SH-SY5Y (cell line): ENCODE results near the gene PNPLA8.

Experiments used
- GATA2 ChIP-seq: IDR thresholded peaks from 2 replicates; pipeline ENCODE4 v1.6.1; 2011; ENCODE audit warnings: mild to moderate bottlenecking, low read depth, low read length
- GATA3 ChIP-seq: IDR thresholded peaks from 2 replicates; pipeline ENCODE4 v1.6.1; 2011; ENCODE audit warnings: low read depth, mild to moderate bottlenecking, low read length, moderate library complexity

Gene PNPLA8, protein sequence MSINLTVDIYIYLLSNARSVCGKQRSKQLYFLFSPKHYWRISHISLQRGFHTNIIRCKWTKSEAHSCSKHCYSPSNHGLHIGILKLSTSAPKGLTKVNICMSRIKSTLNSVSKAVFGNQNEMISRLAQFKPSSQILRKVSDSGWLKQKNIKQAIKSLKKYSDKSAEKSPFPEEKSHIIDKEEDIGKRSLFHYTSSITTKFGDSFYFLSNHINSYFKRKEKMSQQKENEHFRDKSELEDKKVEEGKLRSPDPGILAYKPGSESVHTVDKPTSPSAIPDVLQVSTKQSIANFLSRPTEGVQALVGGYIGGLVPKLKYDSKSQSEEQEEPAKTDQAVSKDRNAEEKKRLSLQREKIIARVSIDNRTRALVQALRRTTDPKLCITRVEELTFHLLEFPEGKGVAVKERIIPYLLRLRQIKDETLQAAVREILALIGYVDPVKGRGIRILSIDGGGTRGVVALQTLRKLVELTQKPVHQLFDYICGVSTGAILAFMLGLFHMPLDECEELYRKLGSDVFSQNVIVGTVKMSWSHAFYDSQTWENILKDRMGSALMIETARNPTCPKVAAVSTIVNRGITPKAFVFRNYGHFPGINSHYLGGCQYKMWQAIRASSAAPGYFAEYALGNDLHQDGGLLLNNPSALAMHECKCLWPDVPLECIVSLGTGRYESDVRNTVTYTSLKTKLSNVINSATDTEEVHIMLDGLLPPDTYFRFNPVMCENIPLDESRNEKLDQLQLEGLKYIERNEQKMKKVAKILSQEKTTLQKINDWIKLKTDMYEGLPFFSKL

DNA sequence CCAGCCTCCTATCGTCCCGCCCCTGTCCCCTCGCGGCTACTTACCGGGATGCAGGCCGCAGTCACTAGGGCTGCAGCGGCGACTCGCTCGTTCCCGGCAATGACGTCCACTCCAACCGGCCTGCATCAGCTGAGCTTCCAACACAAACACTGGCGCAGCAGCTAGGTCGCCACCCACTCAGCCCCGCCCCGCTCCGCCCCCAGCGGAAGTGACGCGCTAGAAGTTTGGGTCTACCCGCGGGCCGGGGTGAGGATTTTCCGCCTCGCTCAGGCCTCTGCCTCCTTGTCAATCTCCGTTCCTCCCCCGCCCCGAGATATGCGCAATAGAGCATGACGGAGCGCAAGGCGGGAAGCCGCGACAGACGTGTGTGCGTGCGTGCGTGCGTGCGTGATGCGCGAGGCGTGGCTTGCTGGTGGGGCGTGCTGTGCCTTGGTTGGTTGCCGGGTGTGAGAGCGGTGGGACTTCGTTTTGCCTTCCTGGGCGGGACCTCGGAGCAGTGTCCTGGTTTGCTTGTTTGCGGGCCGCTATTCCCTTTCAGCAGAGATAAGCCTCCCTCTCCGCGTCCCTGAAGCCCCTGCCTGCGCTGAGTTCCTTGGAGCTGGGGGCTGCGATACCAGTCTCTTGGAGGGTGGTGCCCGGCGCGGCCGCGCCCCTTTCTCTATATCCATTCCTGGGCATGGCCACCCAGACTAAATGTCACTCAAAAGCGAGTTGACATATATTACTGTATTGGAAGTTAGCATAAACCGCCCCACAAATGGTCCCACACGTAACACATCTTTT, at the start of gene PNPLA8:
PNPLA8 (minus strand) TSS at position 151 of the 783 bp plus-strand sequence. CDS start 10,644 bp downstream, outside the sequence.
- TF ChIP-seq GATA2 (peak; percentile 81), GATA3 (no peak)

DNA sequence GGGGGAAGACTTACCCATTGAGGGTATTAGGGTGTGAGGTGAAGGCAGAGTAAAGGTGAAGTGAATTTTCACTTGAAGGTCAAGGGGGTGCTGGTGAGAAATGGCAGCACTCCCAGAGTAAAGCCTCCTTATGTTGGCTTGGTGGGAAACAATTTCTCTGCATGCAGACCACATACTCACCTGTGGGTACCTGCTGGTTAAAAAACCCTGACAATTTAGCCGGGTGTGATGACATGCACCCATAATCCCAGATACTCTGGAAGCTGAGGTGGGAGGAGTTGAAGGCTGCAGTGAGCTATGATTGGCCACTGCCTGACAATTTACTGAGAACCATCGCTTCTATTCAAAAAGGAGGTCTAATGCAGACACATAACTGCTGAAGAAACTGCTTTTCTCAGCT, 49.2 kb upstream of the PNPLA8 start:
- TF ChIP-seq GATA2 (no peak), GATA3 (no peak)

DNA sequence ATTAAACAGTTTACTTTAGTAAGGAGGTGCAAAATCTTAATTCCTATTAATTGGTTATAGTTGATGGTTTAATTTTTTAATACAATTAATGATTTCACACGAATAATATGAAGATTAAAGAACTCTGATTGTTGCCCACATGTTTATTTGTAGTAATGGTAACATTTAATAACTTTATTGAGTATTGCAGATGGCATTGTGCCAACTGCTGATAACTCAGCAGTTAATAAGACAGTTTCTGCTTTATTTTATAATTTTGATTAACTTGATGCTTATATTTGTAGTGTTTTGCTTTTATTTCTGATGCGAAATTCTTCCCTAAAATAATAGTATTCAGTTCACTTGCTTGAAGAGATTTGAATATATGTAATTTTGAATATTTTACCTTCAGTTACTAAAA, 46.5 kb upstream of the PNPLA8 start:
- TF ChIP-seq GATA2 = no peak
- no peak for TF ChIP-seq GATA3

DNA sequence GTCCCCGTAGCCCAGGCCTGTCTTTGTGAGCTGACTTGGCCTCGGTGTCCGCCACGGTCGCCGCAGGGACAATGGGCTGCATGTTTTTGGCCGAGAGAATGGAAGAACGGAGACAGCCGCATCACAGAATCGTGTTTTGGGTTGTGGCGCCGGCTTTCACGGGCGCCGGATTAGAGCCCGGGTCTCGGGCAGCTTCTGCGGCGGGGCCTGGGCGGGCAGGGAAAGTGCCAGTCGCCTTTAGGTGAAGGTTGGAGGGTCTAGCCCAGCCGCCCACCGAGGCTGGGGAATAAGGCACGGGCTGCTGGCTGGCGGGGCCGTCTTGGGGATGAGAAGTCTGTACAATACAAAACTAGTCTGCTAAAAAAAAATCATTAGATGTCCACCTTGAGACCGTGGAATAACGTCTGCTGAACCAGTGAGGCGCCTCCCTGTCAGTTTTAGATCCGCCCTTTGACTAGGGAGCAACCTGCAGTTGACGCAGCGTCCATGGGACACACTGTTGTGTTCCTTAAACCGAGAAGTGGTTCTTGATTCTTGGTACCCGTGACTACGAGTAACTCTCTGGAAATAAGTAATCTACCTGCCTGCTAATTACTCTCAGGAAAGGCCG, 44.3 kb upstream of the PNPLA8 start:
- TF ChIP-seq GATA2 (no peak), GATA3 (no peak)

DNA sequence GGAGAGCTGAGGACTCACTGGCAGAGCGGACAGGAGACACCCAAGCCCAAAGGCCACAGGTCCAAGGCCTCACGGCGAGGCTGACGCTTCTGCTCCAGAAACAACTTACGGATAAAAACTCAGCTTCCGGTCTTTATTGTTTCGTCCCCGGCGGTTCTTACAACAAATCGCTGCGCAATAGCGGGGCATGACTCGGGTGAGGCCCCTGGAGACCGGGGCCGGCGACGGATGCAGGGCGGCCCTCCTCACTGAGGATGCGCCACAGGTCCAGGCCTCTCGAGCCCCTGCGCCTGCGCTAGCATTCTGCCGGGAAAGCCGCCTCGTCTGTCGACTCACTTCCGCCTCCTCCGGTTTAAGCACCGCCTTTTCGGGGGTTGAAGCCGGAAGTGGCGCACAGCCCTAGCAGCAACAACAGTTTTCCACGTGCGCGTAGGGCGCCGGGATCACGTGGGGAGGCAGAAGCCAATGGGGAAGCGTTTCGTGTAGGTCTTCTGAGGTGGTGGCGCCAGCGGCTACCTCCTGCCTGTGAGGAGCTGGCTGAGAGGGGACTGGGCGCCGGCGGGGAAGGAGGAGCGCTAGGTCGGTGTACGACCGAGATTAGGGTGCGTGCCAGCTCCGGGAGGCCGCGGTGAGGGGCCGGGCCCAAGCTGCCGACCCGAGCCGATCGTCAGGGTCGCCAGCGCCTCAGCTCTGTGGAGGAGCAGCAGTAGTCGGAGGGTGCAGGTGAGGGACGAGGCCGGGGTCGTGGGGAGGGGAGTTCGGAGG, 43.6 kb upstream of the PNPLA8 start, which contains the start of the genes DNAJB9 and THAP5:
DNAJB9 (plus strand) TSS at position 494 of the 765 bp plus-strand sequence. CDS start 1,853 bp downstream, outside the sequence.
THAP5 (minus strand) TSS at position 326 of the 765 bp plus-strand sequence; CDS start at position 189, 137 bp downstream.
- TF ChIP-seq GATA3 (no peak), GATA2 (no peak)

DNA sequence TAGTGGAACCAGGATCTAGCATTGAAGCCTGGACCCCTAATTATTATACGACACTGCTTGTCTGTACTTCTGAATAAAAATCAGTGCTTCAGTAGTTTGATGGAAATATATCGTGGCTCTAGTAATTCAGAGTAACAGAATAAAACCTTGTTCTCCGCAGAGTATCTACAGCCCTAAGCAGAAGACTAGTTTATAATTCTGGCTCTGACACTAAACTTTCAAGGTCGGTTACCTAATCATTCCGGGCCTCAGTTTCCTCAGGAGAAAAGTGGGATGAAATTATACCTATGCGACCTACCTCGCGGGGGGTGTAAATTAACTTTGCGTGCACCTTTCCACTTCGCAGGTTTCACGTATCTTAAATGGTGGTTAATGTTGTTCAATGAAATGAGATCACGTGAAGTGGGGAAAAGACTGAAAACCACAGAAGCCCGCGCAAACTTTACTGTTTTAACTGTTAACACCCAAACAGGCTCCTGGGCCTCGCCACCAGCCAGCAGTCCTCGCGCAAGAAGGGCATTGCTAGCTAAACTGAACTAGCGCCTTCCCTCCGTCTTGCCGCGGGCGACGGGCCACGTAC, 43.0 kb upstream of the PNPLA8 start:
- TF ChIP-seq GATA2 (no peak), GATA3 (no peak)

DNA sequence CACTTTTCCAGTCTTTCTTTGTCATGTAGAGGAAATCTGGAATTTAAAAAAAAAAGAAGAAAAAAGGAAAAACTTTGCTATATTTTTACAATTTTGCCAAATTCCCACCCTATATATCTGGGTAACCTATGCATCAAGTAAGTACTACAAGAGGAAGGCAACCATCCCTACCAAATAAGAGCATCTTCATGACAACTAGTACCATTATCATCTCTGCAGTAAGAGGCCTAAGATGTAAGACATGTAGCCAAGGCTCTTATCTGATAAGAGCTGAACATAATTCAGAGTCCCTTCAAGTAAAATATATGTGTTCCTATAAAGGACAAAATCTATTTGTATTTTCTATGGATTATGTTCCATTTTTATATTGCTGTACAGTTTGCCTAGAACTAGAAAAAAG, 40.1 kb upstream of the PNPLA8 start:
- TF ChIP-seq GATA2 (no peak), GATA3 (no peak)

DNA sequence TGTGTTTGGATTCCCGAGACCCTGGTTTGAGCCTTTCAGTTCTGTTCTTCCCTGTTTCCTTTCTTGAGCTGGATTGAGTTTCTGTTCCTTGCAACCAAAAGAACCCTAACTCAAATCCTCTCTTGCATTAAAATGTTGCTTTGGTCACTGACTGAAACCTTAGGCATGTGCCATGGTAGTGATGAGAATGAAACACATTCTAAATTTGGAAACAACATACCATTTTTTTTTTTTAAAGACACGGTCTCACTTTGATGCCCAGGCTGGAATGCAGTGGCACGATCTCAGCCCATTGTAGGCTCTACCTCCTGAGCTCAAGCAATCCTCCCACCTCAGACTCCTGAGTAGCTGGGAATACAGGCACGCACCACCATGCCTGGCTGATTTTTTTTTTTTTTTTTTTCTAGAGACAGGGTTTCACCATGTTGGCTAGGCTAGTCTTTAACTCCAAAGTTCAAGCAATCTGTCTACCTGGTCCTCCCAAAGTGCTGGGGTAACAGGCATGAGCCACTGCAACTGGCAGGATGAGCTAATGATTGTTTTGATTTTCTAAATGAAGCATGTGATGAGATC, 35.2 kb upstream of the PNPLA8 start:
- no peak for TF ChIP-seq GATA2
- no peak for TF ChIP-seq GATA3

DNA sequence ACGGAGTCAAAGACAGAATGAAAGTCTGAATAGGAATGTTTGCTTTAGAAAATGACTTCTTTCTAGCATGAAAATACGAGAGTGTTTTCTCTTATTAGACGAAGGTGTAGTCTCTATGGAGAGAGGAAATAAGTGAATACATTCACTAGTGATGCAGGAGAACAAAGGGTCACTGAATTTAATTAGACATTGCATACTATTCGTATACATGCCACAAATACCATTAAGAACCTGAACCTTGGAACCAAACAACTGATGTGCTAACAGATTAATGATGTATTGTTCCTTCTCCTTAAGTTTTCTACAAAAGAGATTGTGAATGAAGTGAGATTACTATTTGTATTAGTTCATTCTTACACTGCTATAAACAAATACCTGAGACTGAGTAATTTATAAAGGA, 33.3 kb upstream of the PNPLA8 start:
- TF ChIP-seq GATA2 (no peak), GATA3 (no peak)

DNA sequence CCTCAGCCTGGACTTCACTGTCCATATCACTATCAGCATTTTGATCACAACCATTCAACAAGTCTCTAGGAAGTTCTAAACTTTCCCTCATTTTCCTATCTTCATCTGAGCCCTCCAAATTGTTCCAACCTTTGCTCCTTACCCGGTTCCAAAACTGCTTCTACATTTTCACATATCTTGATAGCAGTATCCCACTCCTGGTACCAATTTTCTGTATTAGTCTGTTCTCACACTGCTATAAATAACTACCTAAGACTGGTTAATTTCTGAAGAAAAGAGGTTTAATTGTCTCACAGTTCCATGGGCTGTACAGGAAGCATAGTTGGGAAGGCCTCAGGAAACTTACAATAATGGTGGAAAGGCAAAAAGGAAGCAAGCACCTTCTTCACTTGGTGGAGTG, 31.7 kb upstream of the PNPLA8 start:
- TF ChIP-seq GATA2 (no peak), GATA3 (no peak)

DNA sequence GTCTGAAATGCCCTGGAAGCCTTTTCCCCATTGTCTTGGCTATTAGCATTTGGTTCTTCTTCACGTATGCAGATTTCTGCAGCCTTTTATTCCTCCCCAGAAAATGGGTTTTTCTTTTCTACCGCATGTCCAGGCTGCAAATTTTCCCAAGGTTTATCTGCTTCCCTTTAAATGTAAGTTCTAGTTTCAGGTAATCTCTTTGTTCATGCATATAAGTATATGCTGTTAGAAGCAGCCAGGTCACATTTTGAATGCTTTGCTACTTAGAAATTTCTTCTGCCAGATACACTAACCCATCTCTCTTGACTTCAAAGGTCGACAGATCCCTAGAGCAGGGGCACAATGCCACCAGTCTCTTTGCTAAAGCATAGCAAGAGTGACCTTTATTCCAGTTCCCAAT, 31.3 kb upstream of the PNPLA8 start:
- TF ChIP-seq GATA2 (no peak), GATA3 (no peak)

DNA sequence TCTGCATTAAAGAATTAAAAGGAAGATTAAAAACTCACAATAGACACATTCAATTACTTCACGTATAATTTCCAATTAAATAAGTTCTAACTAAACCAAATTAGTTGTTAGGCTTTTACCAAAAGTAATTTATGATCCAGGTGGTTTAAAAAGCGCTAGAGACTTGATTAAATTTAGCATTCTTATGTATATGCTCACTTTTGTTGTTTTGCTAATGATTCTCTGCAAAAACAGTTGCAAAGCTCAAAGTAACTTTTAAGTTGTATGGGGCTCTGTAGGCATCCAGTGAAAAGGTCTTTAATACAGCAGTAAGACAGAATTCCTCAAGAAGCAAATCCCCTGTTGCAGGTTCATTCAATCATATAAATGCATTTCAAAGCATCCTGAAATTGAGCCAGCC, 15.5 kb upstream of the PNPLA8 start:
- TF ChIP-seq GATA3 (no peak), GATA2 (no peak)

DNA sequence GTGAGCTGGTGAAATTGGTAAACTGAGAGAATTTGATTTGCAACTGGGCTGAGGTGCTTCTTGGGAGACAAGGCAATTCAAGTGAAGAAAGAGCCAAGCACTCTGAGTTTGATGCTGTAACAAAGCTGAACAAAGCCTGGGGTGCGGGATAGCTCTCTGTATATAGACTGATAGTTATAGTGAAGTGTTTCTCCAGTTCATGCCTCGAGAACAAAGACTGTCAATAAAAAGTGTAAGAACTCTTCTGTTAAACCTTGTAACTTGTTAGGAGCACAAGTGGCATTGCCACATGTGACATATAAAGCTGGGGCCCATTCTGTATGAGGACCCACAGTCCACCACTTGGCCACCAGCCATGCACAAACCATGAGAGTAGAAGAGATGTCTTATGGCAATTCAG, 11.3 kb upstream of the PNPLA8 start:
- TF ChIP-seq GATA3 (no peak), GATA2 (no peak)
